WI38 (cell line): ENCODE data around the gene GPX6.

ENCODE experiments used
- H3K4me3 ChIP-seq: 2 replicates; pipeline ENCODE4 v1.5.1; 2011; ENCODE audit warnings: low read depth, mild to moderate bottlenecking, control low read depth, low read length
- CTCF ChIP-seq: IDR thresholded peaks from 2 replicates; pipeline ENCODE4 v1.5.1; 2012; ENCODE audit warnings: low read depth, mild to moderate bottlenecking, control low read depth, low read length

The GPX6 gene

GRCh38 chr6:28489366-28490204, 26.0 kb downstream of the GPX6 start:
- H3K4me3 ChIP-seq: peak overlapping the region; percentile 65
- no peak for TF ChIP-seq CTCF

- no peak for TF ChIP-seq CTCF
- peak overlapping the region; percentile 65 for H3K4me3 ChIP-seq
These were observed 26.7 kb downstream of the GPX6 start for GRCh38 chr6:28488916-28489365.

DNA sequence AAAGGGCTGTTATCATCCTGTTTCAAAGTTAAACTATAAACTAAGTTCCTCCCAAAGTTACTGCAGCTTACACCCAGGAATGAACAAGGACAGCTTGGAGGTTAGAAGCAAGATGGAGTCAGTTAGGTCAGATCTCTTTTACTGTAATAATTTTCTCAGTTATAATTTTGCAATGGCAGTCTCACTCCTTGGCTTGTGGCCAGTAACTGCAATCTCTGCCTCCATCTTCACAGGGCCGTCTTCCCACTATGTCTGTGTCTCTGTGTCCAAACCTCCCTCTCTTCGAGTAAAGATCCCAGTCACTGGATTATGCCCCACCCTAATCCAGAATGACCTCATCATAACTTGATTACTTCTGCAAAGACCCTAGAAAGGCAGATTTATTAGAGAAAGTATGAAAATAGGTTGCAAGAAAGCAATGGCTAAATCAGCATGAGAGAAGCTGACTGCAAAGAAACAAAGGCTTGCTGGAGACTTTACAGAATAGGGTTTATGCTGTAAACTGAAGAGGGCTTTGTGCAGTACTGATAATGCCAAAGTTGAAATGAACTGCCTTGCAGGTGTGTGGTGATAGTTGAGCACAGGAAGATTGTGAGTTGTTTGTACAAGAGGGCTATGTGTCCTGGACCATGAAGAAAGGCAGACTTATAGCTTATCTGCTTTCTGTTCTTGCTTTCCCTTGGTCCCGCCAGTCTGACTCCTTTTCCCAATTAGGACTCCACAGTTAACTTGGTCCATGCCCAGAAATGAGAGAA, 28.4 kb downstream of the GPX6 start:
- no peak for TF ChIP-seq CTCF
- no peak overlapping the region for H3K4me3 ChIP-seq

- no peak for TF ChIP-seq CTCF
- no peak overlapping the region for H3K4me3 ChIP-seq
These were observed 29.1 kb downstream of the GPX6 start for GRCh38 chr6:28486533-28486932.

GRCh38 chr6:28485482-28485881, 30.1 kb downstream of the GPX6 start:
- no peak for TF ChIP-seq CTCF
- H3K4me3 ChIP-seq: no peak overlapping the region

- TF ChIP-seq CTCF: no peak
- no peak overlapping the region for H3K4me3 ChIP-seq
These were observed 35.2 kb downstream of the GPX6 start for GRCh38 chr6:28480253-28480932.
